GM10847 (cell line): ENCODE data around the gene LAPTM4A.

Experiments used
- POLR2A ChIP-seq: IDR thresholded peaks from 2 replicates; pipeline ENCODE4 v1.6.1; 2011; ENCODE audit not compliant: insufficient read length; ENCODE audit errors: extremely low read depth

Gene LAPTM4A

DNA sequence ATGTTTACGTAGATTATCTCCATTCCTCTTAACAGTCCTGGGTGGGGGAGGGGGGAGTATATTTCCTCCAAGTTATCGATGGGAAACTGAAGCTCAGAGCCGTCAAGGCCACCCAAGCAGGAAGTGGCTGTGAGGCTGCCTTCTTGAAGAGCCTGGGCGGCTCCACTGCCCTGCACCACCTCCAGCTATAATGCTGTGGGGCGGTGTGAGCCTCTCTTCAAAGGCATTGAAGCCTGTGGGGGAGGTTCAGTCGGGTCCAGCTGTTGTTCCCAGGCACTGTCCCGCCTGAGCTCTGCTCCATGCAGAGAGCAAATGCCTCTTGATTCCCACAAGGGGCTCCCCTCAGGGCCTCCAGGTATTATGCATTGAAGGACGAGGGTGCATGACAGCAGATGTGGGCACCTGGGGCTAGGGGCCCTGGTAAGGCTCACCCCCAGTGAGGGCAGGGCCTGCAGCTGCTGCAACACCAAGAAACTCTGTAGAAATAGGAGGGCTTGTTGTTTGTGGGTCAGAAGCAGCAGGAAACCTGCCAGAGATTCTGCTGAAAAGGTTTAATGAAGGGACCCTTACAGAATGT is 29.5 kb upstream of the LAPTM4A start:
- TF ChIP-seq POLR2A: no peak

DNA sequence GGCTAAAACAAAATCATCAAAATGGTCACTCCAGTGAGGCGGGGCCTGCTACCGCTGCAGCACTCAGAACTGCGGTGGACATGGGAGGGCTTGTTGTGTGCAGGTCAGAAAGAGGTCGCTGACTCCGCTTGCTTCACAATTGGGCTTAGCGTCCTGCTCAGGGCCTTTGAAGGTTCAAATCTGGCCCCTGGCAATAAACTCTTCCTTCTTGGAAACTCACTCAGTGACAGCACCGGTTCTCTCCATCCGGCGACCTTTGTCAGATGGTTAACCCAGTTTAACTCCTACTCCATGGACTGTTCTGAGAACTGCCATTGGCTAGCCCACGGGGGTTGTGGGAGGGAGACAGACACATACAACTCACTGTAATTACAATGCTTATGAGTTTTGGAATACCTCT is 29.0 kb upstream of the LAPTM4A start:
- no peak for TF ChIP-seq POLR2A

DNA sequence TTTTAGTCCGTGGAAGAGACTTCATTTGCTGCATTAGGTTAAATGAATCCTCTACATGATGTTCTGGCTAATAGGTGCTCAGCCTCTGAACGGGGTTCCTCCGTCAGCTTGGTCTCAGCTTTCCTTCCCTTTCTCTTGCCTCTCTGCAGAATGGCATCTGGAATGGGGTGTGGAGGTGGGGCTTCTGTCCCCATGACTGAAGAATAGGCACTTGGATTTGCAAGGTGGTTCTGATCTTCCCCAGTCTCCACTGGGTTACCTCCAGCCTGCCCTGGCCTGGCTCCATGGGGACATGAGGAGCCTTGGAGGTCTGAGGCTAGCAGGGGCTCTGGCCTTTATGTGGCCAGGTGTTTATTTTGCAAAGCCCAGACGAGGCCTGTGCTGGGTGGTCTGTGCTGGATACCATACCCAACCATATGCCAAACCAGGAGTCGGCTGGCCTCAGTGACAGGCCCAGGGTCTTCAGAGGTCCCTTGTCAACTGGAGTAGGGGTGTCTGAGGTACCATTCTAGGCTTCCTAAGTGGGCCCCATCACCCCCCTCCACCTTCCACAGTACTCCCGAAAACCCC is 28.2 kb upstream of the LAPTM4A start:
- TF ChIP-seq POLR2A: no peak

DNA sequence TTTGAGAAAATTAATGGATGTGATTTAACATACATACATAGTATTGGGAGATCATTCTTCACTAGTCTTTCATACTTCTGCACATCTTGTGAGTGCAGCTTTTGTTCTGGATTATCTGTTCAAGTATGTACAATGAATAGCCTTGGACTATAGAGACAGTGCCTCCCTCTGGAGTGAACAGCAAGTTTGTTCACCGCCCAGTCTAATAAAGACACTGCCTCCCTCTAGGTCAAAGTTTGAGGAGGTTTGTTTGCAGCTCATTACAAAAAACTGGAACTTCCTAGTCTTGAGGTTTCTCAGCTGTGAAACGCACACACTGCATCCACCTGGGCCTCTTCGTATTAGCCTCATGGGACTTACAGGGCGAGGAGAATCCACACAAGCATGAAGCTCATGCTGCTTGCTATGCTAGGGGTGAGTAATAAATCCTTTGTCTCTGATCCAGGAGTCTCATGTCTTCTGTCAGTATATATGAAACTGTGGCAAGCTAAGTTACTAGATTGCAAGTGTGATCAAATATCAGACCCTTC is 26.0 kb upstream of the LAPTM4A start:
- no peak for TF ChIP-seq POLR2A

DNA sequence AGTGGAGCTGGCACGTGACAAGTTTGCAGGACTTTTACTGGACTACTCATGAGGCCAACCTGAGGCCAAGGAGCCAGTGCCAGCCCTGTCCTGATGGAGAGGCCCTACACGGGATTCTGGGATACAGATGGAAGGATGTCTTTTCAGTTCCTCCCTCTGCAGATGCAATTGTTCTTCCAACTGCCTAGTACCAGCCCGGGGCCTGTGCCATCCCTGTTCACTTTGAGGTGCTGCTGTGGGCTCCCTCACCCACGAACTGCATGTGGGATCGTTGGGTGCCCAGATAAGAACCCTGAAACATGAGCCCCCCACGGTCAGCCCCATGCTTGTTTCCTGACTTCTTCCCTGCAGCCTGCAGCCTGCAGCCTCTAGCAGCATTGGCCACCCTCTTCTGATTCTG is 25.3 kb upstream of the LAPTM4A start:
- TF ChIP-seq POLR2A: no peak

DNA sequence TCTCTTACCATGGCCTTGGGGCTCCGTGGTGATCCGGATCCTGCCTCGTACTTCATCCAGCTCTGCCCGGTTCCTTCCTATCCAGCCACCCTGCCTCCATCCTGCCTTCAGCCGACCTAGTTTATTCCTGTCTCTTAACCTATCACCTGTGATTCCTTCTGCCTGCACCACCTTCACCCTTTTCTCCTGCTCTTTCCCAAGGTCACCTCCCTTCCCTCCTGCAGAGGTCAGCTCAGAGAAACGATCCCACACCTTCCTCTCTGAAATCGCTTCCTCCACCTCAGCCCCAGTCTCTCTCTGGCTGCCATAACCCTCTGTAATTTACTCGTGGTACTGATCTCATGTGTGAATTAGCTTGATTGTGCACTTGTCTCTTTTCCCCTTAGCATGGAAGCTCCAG is 23.5 kb upstream of the LAPTM4A start:
- TF ChIP-seq POLR2A: no peak

DNA sequence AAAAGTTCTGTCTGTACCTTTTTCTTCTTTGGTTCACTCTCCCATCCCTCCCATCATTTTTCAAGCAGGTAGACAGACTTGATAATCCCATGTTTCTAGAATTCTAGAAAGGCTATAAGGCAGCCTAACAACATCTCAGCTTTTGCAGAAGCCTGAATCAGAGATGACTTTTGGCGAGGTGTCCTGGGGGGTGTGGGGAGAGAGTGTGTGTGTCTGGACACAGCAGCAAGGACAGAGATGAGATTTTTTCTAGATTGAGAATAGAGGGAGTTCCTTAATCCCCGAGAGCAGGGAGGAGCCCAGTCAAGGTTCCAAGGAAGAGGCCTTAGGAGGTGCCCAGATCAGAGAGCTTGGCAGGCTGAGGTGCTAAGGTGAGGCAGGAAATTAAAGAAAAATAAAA is 22.0 kb upstream of the LAPTM4A start:
- TF ChIP-seq POLR2A: no peak

DNA sequence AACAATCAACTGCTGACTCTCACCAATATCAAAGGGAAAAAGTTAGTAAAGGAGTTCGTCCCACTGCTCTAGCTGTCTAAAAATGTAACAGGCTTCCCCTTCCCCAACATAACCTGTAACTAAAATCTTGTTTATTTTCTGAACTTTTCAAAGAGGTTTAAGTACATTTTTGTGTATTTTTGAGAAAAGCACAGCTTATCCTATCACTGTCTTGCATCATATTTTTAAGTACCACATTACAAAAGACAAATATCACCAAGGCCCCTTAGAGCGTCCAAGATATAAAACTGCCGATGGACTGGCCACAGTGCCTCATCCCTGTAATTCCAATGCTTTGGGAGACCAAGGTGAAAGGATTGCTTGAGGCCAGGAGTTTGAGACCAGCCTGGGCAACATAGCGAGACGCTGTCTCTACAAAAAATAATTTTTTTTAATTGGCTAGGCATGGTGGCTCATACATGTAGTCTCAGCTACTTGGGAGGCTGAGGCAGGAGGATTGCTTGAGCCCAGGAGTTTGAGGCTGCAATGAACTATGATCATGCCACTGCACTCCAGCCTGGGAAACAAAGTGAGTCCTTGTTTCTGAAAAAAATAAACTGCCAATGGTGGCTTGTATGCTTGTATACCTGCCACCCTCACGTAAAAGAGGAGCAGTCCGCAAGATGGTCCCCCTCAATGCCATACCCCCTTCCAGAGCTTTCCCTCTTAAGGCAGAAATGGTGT is 21.2 kb upstream of the LAPTM4A start:
- TF ChIP-seq POLR2A: no peak

DNA sequence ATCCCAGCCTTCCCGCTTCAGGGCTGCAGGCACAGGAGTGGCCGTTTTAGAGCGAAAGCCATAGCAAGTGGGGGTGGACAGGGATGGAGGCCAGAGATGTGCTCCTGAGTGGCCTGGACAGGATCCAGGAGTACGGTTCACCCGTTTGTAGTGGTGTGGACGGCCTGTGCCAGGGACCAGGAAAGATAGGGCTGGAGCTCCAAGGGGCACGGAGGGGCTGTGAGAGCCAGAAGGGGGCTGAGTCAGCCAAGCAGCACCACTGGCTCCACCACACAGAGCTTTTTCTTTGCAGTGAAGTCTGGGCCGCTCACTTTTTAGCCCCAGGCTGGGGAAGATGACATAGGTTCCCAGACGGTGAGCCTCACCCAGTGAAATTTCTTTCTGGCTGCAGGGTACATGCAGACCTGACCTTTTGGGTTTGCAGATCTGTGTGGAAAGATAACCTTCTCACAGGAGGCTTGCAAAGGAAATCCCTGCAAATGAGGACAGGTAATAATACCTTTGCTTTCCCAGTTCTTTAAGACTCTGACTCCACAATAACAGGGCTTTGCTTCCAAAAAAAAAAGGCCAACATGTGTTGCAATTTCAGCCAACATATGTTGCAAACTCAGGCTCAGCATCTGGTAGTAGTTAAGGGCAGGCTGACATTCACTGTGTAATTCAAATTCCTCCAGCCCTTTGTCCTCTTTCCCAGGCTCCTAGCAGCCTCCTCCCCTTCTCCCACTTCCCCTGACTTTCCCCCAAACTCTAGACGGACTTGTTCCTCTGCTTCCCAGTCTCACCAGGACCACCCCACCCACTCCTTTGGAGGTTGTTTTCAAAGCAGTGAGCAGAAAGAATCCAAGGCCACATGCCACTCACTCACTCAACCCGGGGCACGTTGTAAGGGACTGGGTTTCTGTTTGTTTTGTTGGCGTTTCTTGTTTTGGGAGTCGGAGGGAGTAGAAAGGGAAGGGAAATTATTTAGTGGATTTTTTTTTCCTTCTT is 20.3 kb upstream of the LAPTM4A start:
- no peak for TF ChIP-seq POLR2A

DNA sequence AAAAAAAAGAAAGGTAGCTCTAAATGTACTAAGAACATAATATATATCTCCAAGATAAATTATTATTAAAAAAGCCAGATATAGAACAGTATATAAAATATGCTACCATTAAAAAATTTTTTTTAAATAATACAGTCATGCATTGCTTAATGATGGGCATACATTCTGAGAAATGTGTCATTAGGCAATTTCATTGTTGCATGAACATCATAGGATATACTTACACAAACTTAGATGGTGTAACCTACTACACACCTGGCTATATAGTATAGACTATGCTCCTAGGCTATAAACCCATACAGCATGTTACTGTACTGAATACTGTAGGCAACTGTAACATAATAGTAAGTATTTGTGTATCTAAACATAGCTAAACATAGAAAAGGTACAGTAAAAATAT is 18.3 kb upstream of the LAPTM4A start:
- no peak for TF ChIP-seq POLR2A

DNA sequence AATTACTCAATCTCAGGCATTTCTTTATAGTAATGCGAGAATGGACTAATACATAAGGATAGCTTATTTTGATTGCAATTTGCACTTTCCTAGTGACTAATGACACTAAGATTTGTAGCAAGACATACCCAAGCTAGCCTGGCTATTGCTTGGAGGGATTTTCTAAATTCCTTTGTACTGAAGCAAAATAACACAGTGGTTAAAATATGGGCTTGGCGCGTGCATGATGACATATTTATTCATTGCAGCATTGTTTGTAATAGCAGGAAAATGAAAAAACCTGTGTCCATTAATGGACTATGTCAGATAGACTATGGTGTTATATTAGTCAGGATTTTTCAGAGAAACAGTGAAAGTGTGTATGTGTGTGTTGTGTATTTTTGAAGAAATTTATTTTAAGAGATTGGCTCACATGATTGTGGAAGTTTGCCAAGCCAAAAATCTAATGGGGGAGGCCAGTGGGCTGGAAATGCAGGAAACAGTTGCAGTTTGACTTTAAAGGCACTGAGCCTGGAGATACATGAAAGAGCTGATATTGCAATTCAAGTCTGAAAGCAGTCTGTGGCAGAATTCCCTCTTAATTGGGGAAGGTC is 16.7 kb upstream of the LAPTM4A start:
- TF ChIP-seq POLR2A: no peak

DNA sequence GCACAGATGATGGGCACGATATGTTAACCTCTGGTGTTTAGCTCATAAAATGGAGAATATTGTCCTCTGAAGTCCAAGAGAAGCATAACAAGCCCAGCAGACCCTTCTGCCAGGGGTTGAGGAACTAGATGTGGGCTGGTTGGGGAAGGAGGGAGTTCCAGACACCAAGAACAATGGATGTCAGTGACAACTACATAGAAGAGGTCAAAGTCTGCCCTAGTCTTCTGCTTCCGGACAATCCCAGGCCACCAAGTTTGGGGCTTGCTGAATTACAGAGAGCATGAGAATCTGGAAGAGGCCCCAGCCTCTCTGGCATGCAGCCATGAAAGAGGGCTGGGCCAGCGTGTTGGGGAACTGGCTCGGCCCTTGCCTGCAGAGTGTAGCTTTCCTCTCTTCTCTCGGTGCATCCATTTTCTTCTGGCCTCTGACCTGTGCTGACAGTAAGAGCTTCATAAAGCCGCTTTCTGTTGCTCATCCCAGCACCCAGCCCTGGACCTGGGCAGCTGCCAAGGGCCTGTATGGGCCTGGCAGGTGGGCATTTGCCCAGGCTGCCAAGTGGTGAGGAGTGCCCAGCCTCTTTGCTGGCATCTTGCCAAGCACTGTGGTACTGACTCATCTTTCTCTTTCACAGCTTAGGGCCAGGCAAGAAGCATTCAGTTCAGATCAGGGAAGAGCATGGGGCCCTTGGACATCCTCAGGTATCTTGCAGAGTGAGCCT is 14.6 kb upstream of the LAPTM4A start:
- no peak for TF ChIP-seq POLR2A

DNA sequence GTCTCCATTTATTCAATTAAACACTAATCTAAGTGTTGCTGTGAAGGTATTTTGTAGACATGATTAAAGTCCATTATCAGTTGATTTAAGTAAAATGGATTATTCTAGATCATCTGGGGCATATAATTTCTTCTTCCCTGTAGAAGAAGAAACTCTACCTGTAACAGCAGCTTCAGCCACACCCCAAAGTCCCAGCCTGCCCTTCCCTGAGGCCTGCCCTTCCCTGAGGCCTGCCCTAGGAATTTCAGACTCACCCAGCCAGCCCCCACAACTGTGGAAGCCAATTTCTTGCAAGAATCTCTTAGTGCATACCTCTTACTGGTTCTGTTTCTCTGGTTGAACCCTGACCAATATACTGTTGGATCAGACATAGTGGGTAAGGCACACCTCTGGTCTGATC is 13.4 kb upstream of the LAPTM4A start:
- no peak for TF ChIP-seq POLR2A

DNA sequence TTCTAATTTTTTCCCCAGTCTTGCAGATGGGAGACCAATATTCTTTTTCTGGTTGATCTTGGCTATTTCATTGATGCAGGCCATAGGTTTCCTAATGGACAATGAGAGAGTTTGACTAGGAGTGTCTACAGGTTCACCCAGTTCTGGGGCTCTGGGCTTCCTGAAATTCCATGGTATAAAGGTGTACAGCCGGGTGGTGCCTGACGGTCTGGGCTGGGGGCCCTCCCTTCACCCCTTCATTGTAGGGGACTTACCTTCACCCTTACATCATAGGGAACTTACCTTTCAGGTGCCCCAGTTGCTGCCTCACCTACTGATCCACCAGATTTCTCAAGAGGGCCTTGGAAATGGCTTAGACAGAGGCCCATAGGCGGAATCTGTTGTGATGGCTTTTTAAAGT is 13.0 kb upstream of the LAPTM4A start:
- no peak for TF ChIP-seq POLR2A
